Right lobe of liver (tissue), 4 donors: ENCODE results near the gene BORCS8.

Experiments used
- CTCF ChIP-seq, 4 donors: fragments of 200-600 bp in 3 of 4; fragments of 450-650 bp in 1 of 4; IDR thresholded peaks; one replicate each; pipeline versions ENCODE4 v1.5.1 to v1.8.0; 2016 to 2022; ENCODE audit warnings: antibody characterized with exemption in 4 of 4, mild to moderate bottlenecking in 2 of 4
- POLR2A ChIP-seq: fragments of 450-650 bp; IDR thresholded peaks from one replicate; pipeline ENCODE4 v1.6.1; 2017; ENCODE audit warnings: antibody characterized with exemption, mild to moderate bottlenecking
- donor health status: DM: no; HTN: no; CAD: no.
- donor health status: DM: no; HTN: no; CAD: no.
- donor health status: DM: no; HTN: yes; CAD: no.

DNA sequence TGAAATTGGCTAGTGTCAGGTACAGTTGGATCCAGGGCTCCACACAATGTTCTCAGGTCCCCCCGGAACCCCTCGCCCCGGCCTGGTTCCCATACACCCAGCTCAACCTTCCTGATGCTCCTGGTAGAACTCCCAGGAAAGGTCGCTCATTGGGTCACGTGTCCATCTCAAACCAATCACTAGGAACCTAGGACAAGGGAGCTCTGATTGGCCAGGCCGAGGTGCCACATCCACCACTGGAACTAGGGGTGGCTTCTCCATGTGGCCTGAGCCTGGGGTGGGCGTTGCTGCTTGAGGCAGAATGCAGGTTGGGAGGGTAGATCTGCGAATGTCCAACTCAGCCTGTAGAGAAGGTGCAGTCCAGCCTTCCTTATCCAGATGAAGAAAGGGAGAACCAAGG lies 15.0 kb downstream of the BORCS8 start:
- TF ChIP-seq CTCF (IDR thresholded peaks at IDR 0.05) (no peak), POLR2A (no peak)
